Gastroesophageal sphincter (tissue), 3 donors: Measurements from ENCODE around the gene HCFC1.

ENCODE experiments used
- CTCF ChIP-seq, 4 experiments: fragments of 200-600 bp in 2 of 4; fragments of 450-650 bp in 2 of 4; sonication (generic) in 1 of 4; IDR thresholded peaks; one replicate each; pipeline ENCODE4 v1.5.1; 2017 to 2019; ENCODE audit warnings: antibody characterized with exemption in 4 of 4, mild to moderate bottlenecking in 2 of 4, moderate library complexity in 2 of 4
- EP300 ChIP-seq: sonication (generic); formaldehyde crosslinking; IDR thresholded peaks from one replicate; pipeline ENCODE4 v1.6.1; 2017; ENCODE audit warnings: antibody characterized with exemption, mild to moderate bottlenecking
- POLR2A ChIP-seq, 2 donors: fragments of 450-650 bp; IDR thresholded peaks; one replicate each; pipeline ENCODE4 v1.6.1; 2017; ENCODE audit warnings: antibody characterized with exemption in 2 of 2, mild to moderate bottlenecking in 2 of 2, moderate library complexity in 1 of 2
- POLR2AphosphoS5 ChIP-seq: sonication (generic); formaldehyde crosslinking; IDR thresholded peaks from one replicate; pipeline ENCODE4 v1.6.1; 2017; ENCODE audit warnings: antibody characterized with exemption

- TF ChIP-seq POLR2AphosphoS5 (no peak), CTCF (IDR thresholded peaks at IDR 0.05) (no peak), EP300 (no peak), POLR2A (IDR thresholded peaks at IDR 0.05) (no peak)
Observed at GRCh38 chrX:153911798-153912197, 59.8 kb downstream of the HCFC1 start.
